Heart left ventricle (tissue), 16 donors: ENCODE results near the gene PKP3. TPM values are rescaled to one million over a fixed set of nuclear protein-coding genes. Genes with fewer than 3 reads are reported as not detected.
A peak's percentile ranks its signal among the peaks of the same experiment; 100 is the strongest.

ENCODE experiments used
- ATAC-seq, 4 donors: fragments of 200-7000 bp; cut with Tn5 transposase; one replicate each; pipeline ENCODE4 v1.9.1; 2020 to 2022; ENCODE audit warnings: moderate library complexity in 4 of 4, mild to moderate bottlenecking in 3 of 4, moderate number of reproducible peaks in 1 of 4
- DNase-seq, 5 donors: peaks; one replicate each; pipeline ENCODE4 v3.0.0-alpha.2; 2020
- H3K27ac ChIP-seq, 12 donors: fragments of 200-600 bp; sonication (generic) in 4 of 12; one replicate each; pipeline versions ENCODE4 v1.5.0 to v1.8.0; 2016 to 2022; ENCODE audit warnings: mild to moderate bottlenecking in 2 of 12
- H3K27me3 ChIP-seq, 9 donors: fragments of 200-600 bp; sonication (generic) in 2 of 9; one replicate each; pipeline versions ENCODE4 v1.5.1 to v1.8.0; 2016 to 2022; ENCODE audit warnings: mild to moderate bottlenecking in 3 of 9
- H3K36me3 ChIP-seq, 9 donors: fragments of 200-600 bp; sonication (generic) in 2 of 9; one replicate each; pipeline versions ENCODE4 v1.5.0 to v1.8.0; 2018 to 2022; ENCODE audit warnings: mild to moderate bottlenecking in 2 of 9
- H3K4me1 ChIP-seq, 12 donors: fragments of 200-600 bp; sonication (generic) in 4 of 12; one replicate each; pipeline versions ENCODE4 v1.5.0 to v1.8.0; 2016 to 2022; ENCODE audit warnings: mild to moderate bottlenecking in 3 of 12
- H3K4me3 ChIP-seq, 12 donors: fragments of 200-600 bp; sonication (generic) in 4 of 12; one replicate each; pipeline versions ENCODE4 v1.5.0 to v1.8.0; 2017 to 2022; ENCODE audit warnings: mild to moderate bottlenecking in 9 of 12, moderate library complexity in 4 of 12
- H3K9me3 ChIP-seq, 12 donors: fragments of 200-600 bp; sonication (generic) in 4 of 12; one replicate each; pipeline versions ENCODE4 v1.5.0 to v1.8.0; 2016 to 2022; ENCODE audit warnings: mild to moderate bottlenecking in 1 of 12
- POLR2A ChIP-seq, 2 donors: fragments of 450-650 bp; IDR thresholded peaks; one replicate each; pipeline ENCODE4 v1.6.1; 2017; ENCODE audit warnings: antibody characterized with exemption in 2 of 2, mild to moderate bottlenecking in 2 of 2, moderate library complexity in 2 of 2
- WGBS, 4 donors: extraction: QIAGEN DNeasy Blood & Tissue Kit in 2 of 4; methylation state at CpG; one replicate each; pipeline versions ENCODE4 v1.1.5 to v1.1.7; 2013 to 2018; 5-methylcytosine and 5-hydroxymethylcytosine counted together
- intact Hi-C, 10 donors: fragments of 100-400 bp; cut with DNase I; formaldehyde crosslinking; loops; one replicate each; pipeline versions ENCODE4 v1.11.1 to v1.14.2; 2022
- polyA plus RNA-seq, 2 donors: library from polyadenylated mRNA; stranded (reverse); fragments of 200-250 nt; gene quantifications; one replicate each; pipeline ENCODE4 v1.2.3, GENCODE V29; 2013
- total RNA-seq, 9 donors: library from RNA; depleted of rRNA in 2 of 9; stranded (reverse); fragments of >200 nt in 2 of 9; fragmentation: NEBNext Ultra II Directional in 3 of 9; extraction: Animal tissue kit (Norgen Biotek cat#: 25700) in 3 of 9; gene quantifications; one replicate each; pipeline versions ENCODE4 v1.1.0 to v1.2.4, GENCODE V29; 2016 to 2023
- TF ChIP-seq, protein P1 (sequence below), 12 donors: fragments of 200-600 bp; sonication (generic) in 4 of 12; IDR thresholded peaks; one replicate each; pipeline versions ENCODE4 v1.5.0 to v1.8.0; 2018 to 2022; ENCODE audit warnings: antibody characterized with exemption in 12 of 12, mild to moderate bottlenecking in 5 of 12
- donor health status: ischemic (EF 13 %, LVEDD 7.1; RV severe dilation, severe dysfunction).
- donor health status: healthy with polysubstance abuse.
- donor health status: DM: no; HTN: yes; CAD: no.
- donor health status: DM: no; HTN: no; CAD: no.
- donor health status: ischemic (EF 25% LVEDD 6.9; RV normal size, moderate dysfunction).
- donor health status: ischemic (EF 25% LVEDD 5.7; RV mildly dilated, moderate dysfunction).
- donor health status: healthy.
- donor health status: DM: yes; HTN: yes; CAD: no.
- donor health status: ischemic (EF 35%, LVEDD 5.7; RV mildly dilated, moderate dysfunction).
- donor health status: nonischemic (EF 11% LVEDD 7.7; RV severe dilation, severe dysfunction).
- donor health status: DM: yes; HTN: yes; CAD: no.
- donor health status: PGD.
- donor health status: ischemic (EF 29% LVEDD 5.4; RV normal size, mild dysfunction).
- donor health status: nonischemic (EF 23%, LVEDD 6.1; RV moderate dilation, normal function).

The PKP3 gene
- total and polyA plus RNA-seq, 11 donors: 0.15 to 2.0 (median 0.61) TPM

DNA sequence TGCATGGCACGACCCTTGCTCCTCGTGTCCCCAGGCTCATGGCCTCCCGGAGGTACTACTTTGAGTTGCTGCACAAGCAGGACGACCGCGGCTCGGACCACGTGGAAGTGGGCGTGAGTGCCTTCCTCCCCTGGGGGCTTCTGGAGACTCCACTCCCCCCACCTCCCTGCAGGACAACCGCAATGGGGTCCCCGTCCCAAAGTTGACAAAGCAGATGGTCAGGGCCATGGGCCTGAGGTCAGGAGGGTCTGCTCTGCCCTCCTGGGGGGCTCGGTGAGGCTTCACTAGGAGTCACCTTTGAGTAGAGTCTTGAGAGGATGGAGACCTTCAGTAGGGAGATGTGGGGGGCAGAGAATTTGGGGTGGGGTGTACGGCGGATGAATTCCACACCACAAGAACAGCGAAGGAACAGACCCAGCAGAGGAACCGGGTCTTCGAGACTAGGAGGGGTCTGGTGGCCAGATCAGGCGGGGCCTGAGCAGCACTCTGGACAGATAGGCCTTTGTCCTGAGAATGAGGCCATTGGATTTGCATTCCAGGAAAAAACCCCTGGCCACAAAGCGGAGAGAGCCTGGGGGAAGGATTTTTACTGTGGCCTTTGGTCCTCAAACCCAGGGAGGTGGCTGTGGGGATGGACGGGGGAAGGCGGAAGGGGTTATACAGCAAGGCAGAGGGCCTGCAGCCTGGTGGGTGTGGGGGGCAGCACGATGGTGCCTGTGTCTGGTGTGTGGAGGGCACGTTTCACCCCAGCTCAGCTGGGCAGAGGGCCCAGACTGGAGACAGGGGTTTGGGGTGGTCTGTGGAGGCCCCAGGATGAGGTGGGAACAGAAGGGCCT lies 20.1 kb upstream of the PKP3 start:
- Histone ChIP-seq H3K36me3 (no peaks in the 10 kb centered on the region), H3K9me3 (no peaks in the 10 kb centered on the region), H3K4me1 (peaks cover 0 to 3% (median 0%) of the 10 kb centered on the region in 12 donors), H3K27me3 (peaks cover 0 to 27% (median 7%) of the 10 kb centered on the region in 9 donors), H3K27ac (no peak overlapping the region), H3K4me3 (no peak overlapping the region)
- 86 to 90% (median 89%) methylated on average over 14 to 23 of the region's 23 CpGs for WGBS, 4 donors
- intact Hi-C loops: loop anchor here in 2 of 10 donors (10.0 kb wide), 2 partner anchors 99 to 119 kb away; partner anchors contain the start of gene NLRP6 (in 1 of the 2)
- peak in 1 of 5 donors; percentile 58 for DNase-seq
- no peak for ATAC-seq
- TF ChIP-seq POLR2A (IDR thresholded peaks at IDR 0.05): no peak
- TF ChIP-seq, protein P1, sequence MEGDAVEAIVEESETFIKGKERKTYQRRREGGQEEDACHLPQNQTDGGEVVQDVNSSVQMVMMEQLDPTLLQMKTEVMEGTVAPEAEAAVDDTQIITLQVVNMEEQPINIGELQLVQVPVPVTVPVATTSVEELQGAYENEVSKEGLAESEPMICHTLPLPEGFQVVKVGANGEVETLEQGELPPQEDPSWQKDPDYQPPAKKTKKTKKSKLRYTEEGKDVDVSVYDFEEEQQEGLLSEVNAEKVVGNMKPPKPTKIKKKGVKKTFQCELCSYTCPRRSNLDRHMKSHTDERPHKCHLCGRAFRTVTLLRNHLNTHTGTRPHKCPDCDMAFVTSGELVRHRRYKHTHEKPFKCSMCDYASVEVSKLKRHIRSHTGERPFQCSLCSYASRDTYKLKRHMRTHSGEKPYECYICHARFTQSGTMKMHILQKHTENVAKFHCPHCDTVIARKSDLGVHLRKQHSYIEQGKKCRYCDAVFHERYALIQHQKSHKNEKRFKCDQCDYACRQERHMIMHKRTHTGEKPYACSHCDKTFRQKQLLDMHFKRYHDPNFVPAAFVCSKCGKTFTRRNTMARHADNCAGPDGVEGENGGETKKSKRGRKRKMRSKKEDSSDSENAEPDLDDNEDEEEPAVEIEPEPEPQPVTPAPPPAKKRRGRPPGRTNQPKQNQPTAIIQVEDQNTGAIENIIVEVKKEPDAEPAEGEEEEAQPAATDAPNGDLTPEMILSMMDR (IDR thresholded peaks at IDR 0.05): no peak

DNA sequence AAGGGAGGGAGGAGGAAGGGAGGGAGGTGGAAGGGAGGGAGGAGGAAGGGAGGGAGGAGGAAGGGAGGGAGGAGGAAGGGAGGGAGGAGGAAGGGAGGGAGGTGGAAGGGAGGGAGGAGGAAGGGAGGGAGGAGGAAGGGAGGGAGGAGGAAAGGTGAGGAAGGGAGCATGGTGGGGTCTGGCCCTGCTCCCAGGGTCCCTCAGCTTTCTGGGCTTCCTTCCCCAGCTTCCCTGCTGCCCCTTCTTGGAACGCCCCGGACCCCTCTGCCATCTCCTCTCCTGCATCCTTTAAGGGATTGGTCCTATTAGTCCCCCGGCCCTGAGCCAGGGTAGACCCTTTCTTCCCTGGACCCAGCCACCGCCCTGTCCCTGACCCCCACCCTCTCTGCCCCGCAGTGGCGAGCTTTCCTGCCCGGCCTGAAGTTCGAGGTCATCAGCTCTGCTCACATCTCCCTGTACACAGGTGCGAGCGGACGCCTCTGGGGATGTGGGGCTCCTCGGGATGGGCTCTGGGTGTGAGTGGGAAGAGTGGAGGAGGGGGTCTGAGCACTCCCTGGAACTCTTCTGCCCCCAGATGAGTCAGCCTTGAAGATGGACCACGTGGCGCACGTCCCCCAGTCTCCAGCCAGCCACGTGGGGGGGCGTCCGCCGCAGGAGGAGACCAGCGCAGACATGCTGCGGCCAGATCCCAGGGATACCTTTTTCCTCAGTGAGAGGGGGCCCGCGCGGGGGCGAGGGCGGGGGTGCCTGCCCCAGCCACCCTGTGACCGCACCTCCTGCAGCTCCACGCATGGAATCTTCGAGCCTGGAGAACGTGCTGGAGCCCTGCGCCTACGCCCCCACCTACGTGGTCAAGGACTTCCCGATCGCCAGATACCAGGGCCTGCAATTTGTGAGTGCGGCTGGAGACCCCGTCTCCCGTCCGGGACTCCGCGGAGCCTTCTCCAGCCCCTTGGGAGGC lies 18.7 kb upstream of the PKP3 start:
- Histone ChIP-seq H3K9me3 (no peaks in the 10 kb centered on the region), H3K27me3 (peaks cover 0 to 35% (median 9%) of the 10 kb centered on the region in 9 donors), H3K4me3 (no peak overlapping the region), H3K36me3 (no peaks in the 10 kb centered on the region), H3K27ac (no peak overlapping the region), H3K4me1 (no peaks in the 10 kb centered on the region)
- DNase-seq (peak in 1 of 5 donors; percentile 58), ATAC-seq (no peak)
- intact Hi-C loops: loop anchor here in 2 of 10 donors (10.0 kb wide), 2 partner anchors 101 to 121 kb away; partner anchors contain the start of gene NLRP6 (in 1 of the 2)
- TF ChIP-seq, protein P1 (IDR thresholded peaks at IDR 0.05): no peak
- no peak for TF ChIP-seq POLR2A (IDR thresholded peaks at IDR 0.05)
- WGBS, 4 donors: 90 to 94% (median 93%) methylated on average over 41 of the region's 41 CpGs

DNA sequence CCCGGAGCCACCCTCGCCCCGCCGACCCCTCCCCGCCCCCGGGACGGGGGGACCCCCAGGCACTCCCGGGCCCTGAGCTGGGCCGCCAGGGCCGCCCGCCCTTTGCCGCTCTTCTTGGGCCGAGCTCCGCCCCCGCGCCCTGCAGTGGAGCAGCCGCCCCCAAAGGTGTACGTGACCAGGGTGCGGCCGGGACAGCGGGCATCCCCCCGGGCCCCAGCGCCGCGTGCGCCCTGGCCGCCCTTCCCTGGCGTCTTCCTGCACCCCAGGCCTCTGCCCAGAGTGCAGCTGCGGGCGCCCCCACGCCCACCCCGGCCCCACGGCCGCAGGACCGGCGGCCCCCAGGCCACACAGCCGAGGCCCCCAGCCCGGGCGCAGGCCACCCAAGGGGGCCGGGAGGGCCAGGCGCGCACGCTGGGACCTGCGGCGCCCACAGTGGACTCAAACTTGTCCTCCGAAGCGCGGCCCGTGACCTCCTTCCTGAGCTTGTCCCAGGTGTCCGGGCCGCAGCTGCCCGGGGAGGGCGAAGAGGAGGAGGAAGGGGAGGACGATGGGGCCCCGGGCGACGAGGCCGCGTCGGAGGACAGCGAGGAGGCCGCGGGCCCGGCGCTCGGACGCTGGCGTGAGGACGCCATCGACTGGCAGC lies 17.4 kb upstream of the PKP3 start:
- no peak for DNase-seq
- 95 to 96% (median 96%) methylated on average over 37 to 70 of the region's 70 CpGs for WGBS, 4 donors
- intact Hi-C loops: loop anchor here in 2 of 10 donors (10.0 kb wide), 2 partner anchors 102 to 122 kb away; partner anchors contain the start of gene NLRP6 (in 1 of the 2)
- no peak for ATAC-seq
- H3K27ac ChIP-seq: no peak overlapping the region
- TF ChIP-seq, protein P1 (IDR thresholded peaks at IDR 0.05): no peak
- TF ChIP-seq POLR2A (IDR thresholded peaks at IDR 0.05): no peak
- H3K4me1 ChIP-seq: no peaks in the 10 kb centered on the region
- H3K36me3 ChIP-seq: no peaks in the 10 kb centered on the region
- H3K27me3 ChIP-seq: peaks cover 0 to 34% (median 2%) of the 10 kb centered on the region in 9 donors
- H3K9me3 ChIP-seq: no peaks in the 10 kb centered on the region
- no peak overlapping the region for H3K4me3 ChIP-seq
